GM19240 (cell line): ENCODE measurements around the gene TNFRSF21.

ENCODE experiments used
- DNase-seq: peaks from one replicate; pipeline ENCODE4 v3.0.0; 2011; ENCODE audit warnings: low spot score; ENCODE audit not compliant: insufficient read length

Gene TNFRSF21

GRCh38 chr6:47254051-47254450 lies 55.7 kb downstream of the TNFRSF21 start:
- DNase-seq: no peak

- DNase-seq: no peak
These were observed 56.6 kb downstream of the TNFRSF21 start for GRCh38 chr6:47253136-47253535.

- no peak for DNase-seq
These were observed 57.1 kb downstream of the TNFRSF21 start for GRCh38 chr6:47252633-47253032.

GRCh38 chr6:47251396-47251795 lies 58.3 kb downstream of the TNFRSF21 start:
- no peak for DNase-seq

GRCh38 chr6:47250302-47250701 lies 59.4 kb downstream of the TNFRSF21 start:
- no peak for DNase-seq

- DNase-seq: no peak
These were observed 61.3 kb downstream of the TNFRSF21 start for GRCh38 chr6:47248446-47248845.

- no peak for DNase-seq
These were observed 62.4 kb downstream of the TNFRSF21 start for GRCh38 chr6:47247227-47247797.

GRCh38 chr6:47246551-47246950 lies 63.2 kb downstream of the TNFRSF21 start:
- no peak for DNase-seq

GRCh38 chr6:47245745-47246371 lies 63.8 kb downstream of the TNFRSF21 start:
- DNase-seq: no peak

GRCh38 chr6:47242483-47243386 lies 67.0 kb downstream of the TNFRSF21 start:
- peak; percentile 57 for DNase-seq

GRCh38 chr6:47241742-47242482 lies 67.8 kb downstream of the TNFRSF21 start:
- DNase-seq: no peak

- DNase-seq: no peak
These were observed 69.3 kb downstream of the TNFRSF21 start for GRCh38 chr6:47240277-47240890.

- DNase-seq: no peak
These were observed 70.2 kb downstream of the TNFRSF21 start for GRCh38 chr6:47239546-47239945.

- no peak for DNase-seq
These were observed 71.2 kb downstream of the TNFRSF21 start for GRCh38 chr6:47238456-47238995.

GRCh38 chr6:47237196-47237595 lies 72.5 kb downstream of the TNFRSF21 start:
- DNase-seq: no peak

- DNase-seq: no peak
These were observed 73.5 kb downstream of the TNFRSF21 start for GRCh38 chr6:47235964-47236760.

- no peak for DNase-seq
These were observed 74.3 kb downstream of the TNFRSF21 start for GRCh38 chr6:47235421-47235820.

GRCh38 chr6:47234266-47234933 lies 75.3 kb downstream of the TNFRSF21 start:
- DNase-seq: no peak

- no peak for DNase-seq
These were observed 78.6 kb downstream of the TNFRSF21 start for GRCh38 chr6:47231151-47231550.

GRCh38 chr6:47230579-47230978 lies 79.1 kb downstream of the TNFRSF21 start:
- DNase-seq: no peak
